ENCODE measurements around the gene PRTFDC1. TPM values are rescaled to one million over a fixed set of nuclear protein-coding genes. Genes with fewer than 3 reads are reported as not detected.

PRTFDC1 gene
- 31.6 TPM for total RNA-seq

DNA sequence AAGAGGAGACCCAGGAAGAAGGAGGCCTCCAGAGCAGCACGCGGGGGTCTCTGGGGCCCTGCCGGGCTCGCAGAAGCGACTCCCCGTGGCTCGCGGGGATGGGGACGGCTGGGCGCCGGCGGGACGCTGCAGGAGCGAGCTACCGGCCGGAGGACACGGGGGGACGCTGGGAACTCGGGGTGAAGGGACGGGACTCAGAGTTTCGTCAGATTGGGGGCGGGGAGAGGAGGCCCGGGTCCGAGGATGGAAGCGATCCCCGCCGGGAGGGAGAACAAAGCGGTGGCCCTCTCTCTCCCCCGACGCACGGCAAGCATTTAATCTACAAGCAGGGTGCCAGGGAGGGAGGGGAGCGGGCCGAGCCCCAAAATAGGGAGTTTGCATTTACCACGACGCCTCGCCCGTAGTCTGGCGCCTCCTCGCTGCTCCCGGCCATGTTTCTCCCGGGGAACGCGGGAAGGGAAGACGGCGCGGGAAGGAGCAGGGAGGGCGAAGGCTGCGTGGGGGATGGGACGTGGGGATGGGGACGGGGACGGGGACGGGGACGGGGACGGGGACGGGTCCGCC, at the start of gene PRTFDC1:
TSS of gene PRTFDC1 (minus strand) at position 464 of the 564 bp plus-strand sequence. CDS start at position 433, 31 bp downstream.

Small RNAs within 50 kb of the gene (small RNA-seq; reads per million reads assigned to genes)
- not detected for gene AL512598.1 (ENCODE audit: low replicate concordance)
- not detected for gene RN7SKP241 (ENCODE audit: low replicate concordance)

Other genes with a start within 250 kb of the PRTFDC1 start
- gene ARHGAP21, start 228.7 kb downstream of the PRTFDC1 start, total RNA-seq: 556 TPM
- 4.4 TPM for gene ENKUR, start 63.6 kb upstream of the PRTFDC1 start, total RNA-seq
- gene THNSL1, start 64.0 kb upstream of the PRTFDC1 start, total RNA-seq: 12.5 TPM
- 7.8 TPM for gene GPR158, start 222.4 kb upstream of the PRTFDC1 start, total RNA-seq

Data from parietal lobe (tissue), 2 donors.